HG03066 (cell line): ENCODE results near the gene RNF126.
A peak's percentile ranks its signal among the peaks of the same experiment; 100 is the strongest.

Experiments
- ATAC-seq: cut with Tn5 transposase; IDR thresholded peaks from one replicate; pipeline ENCODE4 v1.9.1; 2021; ENCODE audit warnings: low read depth; ENCODE audit not compliant: unreplicated experiment

The RNF126 gene

DNA sequence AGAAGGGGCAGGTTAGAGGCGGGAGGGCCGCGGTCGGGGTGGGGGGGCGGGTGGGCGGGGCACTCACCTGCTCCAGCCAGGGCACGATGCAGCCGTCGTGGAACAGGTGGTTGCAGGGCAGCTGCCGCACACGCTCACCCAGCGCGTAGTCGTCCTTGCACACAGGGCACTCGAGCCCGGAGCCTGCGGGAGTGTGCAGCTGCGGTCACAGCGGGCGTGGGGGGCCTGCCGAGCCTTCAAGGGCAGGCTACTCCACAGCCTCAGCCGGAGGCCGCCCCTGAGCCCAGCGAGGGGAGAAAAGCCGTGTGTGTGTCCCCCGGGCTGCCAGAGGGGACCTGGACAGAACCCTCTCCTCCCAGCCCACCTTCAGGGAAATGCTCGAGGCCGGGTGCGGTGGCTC is 14.7 kb downstream of the RNF126 start:
- no peak for ATAC-seq

DNA sequence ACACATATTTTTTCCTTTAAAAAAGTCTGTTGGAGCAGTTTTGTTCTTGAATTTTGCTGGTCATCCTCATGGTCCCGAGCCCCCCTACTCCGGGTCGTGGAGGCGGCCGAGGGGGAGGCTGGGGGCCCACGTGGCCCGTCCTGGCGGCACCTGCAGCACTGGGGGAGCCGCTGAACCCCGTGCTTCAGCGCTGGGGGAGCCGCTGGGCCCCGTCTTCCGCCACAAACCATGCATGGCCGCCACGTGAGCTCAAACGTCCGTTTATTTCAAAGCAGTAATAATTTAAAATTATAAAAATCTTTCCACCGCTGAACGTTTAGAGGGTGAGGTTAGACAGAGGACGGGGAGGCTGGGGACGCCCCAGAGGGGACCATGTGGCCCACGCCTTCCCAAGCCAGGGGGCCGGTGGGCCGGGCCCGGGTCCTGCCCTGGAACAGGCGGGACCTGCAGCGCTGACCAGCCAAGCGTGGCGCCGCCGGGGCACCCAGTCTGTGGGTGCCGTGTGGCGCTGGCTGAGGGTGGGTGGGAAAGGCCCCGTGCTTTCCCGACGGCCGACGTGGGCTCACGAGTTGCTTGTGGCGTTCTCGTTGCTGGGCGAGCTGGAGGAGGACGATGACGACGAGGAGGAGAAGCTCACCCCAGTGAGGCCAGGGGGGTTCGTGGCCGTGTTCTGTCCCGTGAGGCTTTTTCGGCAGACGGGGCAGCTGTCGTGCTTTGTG is 15.3 kb downstream of the RNF126 start:
- ATAC-seq = no peak

DNA sequence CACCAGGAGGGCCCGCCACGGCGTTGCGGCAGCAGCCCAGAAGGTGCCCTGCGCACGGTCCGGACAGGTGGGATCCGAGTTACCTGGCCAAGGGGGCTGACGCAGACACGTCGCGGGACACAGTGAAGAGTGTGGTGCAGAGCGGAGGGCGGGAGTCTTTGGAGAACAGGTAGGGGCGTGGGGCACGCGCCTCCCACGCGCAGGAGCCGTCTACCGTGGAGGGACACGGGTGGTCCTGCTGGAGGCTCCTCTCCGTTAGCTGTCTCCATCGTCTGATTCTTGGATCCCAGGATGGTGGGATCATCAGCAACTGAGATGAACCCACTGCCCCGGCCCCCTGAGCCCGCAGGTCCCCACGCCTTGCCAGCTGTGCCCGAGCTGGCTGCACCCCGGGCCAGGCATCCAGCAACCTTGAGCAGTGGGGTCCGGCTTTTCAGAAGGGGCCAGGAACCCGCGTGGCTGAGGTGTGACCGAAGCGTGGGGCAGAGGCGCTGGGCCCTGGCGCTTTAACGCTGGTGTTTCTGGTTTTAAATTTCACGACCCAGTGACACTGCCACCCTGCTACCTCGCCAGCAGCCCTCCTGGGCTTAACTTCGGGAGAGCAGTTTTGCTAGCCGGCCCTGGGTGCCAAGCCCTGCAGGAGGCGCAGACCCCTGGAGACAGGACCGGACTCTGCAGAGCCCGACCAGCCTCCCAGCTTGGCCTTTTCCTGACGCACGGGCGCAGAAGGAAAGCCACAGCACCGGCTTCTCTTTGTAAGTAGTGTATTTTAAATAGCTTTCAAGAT is 16.0 kb downstream of the RNF126 start:
- ATAC-seq = no peak

DNA sequence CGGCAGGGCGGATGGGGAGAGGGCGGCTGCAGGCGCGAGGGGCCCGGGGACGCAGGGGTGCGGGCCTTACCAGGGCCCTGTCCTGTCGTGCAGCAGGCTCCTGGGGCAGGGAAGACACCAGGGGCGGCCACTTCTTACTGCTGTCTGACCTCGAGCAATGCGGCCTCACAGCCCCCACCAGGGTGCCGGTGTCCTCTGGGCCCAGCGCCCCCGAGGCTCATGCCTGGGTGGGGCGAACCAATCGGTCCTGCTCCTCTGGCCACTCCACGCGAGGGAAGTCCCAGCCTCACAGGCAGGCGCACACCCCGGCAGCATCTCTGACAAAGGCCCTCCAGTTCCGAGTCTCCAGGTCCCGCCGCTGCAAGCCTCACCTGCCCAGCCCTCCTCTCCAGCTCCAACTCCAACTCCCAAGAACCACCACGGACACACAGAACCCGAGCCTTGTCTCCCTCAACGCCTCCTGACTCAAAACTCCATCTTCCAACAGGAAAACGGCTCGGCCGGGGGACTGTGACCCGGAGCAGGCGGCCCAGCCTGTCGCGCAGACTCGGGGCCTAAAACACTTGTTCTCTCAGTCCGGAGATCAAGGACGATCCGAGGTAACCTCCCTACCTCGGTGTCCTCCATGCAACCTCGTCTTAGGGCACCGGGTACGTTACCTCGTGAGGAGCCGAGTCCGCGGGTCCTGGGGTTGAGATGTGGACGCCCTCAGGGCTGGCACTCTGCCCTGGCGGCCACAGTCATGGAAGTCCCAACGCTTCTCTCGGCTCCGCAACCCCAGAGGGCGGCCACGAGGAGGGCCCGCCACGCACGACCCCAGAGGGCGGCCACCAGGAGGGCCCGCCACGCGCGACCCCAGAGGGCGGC is 16.9 kb downstream of the RNF126 start:
- ATAC-seq = no peak

DNA sequence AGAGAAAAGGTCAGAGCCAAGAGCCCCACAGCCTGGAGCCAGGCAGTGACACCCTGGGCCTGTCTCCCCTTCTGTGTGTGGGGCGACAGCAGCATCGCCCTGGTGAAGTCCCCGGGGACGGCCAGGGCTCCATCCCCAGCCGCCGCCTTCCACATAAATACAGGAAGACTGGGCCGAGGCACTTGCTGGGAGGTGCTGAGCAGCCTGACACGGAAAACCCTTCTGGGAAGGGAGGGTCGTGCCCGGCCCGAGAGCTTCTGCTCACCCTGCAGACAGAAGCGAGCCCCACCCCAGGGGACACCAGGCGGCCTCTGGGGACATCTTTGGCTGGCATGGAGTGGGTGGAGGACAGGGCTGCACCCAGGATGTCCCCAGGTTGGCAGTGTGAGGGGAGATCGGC is 18.2 kb downstream of the RNF126 start:
- ATAC-seq = no peak

DNA sequence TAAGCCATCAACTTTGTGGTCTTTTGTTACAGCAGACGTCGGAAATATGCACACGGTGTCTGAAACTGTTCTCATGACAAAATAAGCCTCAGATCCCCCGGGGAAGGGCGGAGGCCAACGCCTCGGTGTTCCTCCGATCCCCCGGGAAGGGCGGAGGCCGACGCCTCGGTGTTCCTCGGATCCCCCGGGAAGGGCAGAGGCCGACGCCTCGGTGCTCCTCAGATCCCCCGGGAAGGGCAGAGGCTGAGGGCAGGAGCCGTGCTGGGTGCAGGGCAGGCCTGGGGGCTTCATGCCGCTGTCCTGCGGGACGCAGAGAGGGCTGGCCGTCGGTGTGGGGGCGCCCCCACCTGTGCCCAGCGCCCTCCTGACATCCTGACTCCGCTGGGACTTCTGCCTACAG is 18.7 kb downstream of the RNF126 start:
- ATAC-seq = no peak

DNA sequence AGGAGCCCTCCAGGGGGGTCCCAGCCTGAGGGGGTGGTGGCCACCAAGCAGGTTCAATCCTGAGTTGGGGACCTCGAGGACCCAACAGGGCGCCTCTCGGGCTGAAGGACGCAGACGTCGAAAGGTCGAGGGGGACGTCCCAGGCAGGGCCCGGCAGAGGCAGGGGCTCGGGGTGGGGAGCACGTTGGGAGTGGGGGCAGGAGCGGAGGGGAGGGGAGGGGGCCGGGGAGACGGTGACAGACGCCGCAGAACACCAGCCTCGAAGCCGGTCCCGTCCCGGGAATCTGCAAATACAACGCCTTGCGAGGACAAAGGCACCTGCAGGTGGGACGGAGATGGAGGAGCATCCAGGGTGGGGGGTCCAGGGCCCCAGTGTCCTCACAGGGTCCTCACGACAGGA is 19.3 kb downstream of the RNF126 start:
- no peak for ATAC-seq

DNA sequence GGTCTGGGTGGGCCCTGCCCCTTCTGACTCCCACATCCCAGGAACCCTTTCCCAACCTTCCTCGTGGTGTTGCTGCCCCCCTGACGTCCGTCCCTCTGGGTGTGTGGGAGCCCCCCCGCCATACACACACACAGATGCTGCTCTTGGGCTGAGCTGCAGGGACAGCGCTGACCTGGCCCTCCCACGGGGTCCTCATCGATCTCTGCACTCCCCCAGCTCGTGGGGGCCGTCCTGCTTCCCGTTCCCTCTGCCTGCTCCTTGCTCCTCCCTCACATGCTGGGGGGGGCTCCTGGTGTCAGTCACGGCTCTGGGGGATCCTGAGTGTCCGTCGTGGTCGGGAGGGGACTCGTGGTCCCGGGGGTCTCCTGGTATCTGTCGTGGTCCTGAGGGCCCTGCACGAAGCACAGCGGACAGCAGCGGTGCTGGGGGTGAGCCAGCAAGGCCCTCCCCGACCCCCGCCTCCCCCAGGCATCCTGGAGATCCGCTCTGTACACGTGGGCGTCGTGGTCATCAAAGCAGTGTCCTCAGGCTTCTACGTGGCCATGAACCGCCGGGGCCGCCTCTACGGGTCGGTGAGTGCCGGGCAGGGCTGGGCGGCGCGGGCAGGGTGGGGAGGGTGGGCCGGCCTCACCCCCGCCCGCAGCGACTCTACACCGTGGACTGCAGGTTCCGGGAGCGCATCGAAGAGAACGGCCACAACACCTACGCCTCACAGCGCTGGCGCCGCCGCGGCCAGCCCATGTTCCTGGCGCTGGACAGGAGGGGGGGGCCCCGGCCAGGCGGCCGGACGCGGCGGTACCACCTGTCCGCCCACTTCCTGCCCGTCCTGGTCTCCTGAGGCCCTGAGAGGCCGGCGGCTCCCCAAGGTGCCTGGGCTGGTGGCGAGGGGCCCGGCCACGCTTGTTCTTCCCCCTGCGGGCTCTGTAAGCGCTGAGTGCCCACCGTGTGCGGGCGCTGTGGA is 20.0 kb downstream of the RNF126 start:
- no peak for ATAC-seq

DNA sequence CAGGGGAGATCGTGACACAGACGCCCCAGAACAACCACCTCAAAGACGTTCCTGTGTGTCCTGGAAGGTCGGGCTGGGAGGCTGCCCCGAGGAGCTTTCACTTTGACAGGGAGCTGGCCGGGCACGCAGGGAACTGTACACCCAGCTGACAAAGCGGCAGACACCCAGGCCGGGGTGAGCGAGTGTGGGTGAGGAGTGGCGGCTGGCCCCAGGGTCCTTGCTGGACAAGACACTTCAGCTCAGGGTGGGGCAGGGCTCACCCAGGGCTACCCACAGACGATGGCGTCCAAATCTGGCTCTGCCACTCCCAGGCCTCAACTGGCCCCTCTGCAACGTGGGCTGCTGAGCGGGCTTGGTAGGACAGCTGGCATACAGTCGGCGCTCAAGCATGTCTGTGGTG is 21.3 kb downstream of the RNF126 start:
- no peak for ATAC-seq

DNA sequence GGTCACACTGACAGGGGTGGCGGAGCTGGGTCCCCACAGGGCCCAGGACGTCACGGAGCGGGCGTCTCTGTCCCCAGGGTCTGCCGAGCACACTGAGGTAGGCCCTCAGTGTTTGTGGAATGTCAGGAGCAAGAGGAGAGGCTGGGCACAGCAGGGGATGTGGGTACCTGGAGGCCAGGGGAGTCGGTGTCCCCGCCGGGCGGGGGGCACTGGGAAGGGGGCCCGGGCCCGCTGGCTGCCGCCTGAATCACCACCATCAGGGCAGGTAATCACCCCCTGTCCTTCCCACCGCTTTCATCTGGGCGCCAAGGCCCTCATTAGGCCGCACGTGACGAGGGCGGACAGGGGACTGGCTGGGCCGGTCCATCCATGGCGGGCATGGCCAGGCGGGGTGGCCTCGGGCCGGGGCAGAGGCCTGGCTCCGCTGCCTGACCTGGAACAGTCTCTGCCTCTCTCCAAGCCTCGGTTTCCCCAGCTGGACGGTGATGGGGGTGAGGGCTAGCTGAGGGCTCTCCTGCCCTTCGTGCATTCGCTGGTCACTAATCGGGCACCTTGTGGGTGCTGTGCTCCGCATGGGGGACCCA is 22.3 kb downstream of the RNF126 start:
- no peak for ATAC-seq

DNA sequence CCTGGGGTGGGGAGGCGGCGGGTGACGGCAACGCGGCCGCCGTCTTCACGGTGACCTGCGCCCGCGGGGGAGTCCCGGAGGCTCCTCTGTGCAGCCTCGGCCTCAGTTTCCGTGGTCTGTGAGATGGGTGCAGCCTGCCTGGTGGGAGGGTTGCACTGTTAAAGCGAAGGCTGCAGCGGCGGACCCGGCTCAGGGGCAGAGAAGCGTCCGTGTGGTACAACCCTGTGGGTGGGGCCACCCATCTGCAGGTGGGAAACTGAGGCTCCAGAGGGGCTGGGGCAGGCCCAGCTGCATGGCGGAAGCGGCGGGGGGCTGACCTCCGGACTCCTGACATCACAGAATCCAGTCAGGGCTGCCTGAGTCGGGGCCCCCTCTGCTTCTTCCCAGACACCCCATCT is 22.9 kb downstream of the RNF126 start:
- no peak for ATAC-seq

DNA sequence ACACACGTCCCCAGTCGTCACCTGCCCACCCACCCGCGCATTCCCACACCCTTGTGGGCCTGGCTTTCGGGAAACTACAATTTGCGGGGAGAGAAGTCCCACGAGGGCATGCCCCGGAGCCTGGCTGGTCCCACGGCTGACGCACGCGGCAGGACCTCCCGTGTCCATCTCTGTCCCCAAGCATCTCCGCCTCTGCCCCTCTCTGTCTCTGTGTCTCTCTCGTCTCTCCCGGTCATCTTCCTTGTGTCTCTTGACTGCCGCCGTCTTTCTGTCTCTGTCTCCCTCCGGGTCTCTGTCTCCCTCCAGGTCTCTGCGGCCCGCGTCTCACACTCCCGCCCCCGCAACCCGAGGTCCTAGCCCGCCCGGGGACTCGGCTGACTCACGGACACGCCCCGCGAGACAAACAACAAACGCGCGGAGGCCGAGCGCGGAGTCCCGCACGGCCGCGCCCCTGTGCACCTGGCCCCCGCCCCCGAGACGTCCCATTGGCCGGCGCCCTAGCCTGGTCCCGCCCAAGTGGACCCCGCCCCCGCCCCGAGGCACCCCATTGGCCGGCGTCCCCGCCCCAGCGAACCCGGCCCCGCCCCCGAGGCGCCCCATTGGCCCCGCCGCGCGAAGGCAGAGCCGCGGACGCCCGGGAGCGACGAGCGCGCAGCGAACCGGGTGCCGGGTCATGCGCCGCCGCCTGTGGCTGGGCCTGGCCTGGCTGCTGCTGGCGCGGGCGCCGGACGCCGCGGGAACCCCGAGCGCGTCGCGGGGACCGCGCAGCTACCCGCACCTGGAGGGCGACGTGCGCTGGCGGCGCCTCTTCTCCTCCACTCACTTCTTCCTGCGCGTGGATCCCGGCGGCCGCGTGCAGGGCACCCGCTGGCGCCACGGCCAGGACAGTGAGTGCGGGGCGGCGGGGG is 23.5 kb downstream of the RNF126 start, which contains the start of gene FGF22:
Gene FGF22 (plus strand): TSS at position 627 of the 908 bp plus-strand sequence. CDS start 47 bp downstream, at position 674.
- no peak for ATAC-seq

DNA sequence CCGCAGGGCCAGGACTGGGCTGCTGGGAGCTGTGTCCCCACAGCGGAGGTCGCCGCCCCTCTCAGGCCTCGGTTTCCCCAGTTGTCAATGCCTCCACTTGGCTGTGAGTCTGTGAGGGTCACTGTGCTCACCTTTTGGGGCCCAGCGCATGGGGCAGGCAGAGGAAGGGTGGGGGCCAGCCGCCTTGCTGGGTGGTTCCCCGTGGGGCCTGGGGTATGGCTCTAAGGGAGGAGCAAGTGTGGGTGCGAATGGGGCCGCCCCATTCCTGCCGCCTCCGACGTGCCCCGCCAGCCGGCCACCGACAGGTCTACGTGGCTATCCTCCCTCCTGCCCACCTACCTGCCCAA is 24.1 kb downstream of the RNF126 start:
- no peak for ATAC-seq

DNA sequence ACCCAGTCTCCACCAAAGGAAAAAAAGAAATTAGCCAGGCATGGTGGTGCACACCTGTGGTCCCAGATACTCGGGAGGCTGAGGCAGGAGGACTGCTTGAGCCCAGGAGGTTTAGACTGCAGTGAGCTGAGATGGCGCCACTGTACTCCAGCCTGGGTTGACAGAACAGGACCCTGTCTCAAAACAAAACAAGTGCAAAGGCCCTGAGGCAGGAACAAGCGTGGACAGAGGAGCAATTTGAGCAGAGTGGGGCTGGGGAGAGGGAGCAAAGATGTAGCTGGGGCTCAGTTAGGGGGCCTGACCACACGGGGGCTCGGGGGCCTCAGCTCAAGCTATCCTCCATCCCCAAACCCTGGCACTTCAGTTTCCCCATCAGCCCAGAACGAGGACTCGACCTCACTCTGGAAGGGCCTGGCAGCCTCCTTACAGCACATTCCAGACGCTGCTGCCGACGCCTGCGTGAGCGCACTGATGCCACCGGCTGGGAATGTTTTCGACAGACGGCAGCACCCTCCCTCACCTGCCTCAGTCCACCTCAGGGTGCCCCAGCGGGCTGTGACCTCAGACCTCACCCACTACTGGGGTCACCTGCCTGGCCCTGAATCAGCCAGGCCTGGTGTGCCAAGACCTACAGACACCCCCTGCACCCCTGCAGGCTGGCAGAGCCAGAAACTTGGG is 27.9 kb downstream of the RNF126 start:
- no peak for ATAC-seq

DNA sequence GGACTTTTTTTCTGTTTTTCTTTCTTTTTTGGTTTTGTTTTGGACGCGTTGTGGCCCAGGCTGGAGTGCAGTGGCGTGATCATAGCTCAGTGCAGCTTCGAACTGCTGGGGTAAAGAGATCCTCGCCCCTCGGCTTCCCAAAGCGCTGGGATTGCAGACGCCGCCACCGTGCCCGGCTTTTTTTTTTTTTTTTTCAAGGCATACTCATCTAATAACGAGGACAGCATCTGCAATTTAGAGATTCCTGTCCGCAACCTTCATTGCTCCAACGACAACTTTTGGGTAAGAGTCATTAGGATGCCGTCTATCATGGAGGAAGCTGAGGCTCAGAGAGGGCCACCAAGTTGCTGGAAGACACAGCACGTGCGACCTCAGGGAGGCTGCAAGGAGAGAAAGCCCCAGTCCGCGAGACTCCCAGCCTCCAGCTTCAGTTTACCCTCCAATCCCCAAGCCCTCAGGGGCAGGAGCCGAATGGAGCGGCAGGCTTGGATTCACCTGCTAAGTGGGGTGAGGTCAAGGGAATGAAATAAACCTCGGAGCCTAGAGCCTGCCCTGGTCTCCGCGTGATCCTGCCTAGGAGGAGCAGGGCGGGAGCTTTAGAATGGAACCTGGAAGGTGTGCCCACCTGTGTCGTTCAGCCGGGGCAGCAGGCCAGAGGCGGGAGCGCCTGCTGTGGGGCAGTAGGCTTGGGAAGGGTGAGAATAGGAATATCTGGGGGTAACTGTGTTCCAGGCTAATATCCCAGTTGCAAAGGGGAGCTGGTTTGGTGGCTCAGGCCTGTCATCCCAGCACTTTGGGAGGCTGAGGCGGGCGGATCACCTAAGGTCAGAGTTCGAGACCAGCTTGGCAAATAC is 29.0 kb downstream of the RNF126 start:
- ATAC-seq = no peak

DNA sequence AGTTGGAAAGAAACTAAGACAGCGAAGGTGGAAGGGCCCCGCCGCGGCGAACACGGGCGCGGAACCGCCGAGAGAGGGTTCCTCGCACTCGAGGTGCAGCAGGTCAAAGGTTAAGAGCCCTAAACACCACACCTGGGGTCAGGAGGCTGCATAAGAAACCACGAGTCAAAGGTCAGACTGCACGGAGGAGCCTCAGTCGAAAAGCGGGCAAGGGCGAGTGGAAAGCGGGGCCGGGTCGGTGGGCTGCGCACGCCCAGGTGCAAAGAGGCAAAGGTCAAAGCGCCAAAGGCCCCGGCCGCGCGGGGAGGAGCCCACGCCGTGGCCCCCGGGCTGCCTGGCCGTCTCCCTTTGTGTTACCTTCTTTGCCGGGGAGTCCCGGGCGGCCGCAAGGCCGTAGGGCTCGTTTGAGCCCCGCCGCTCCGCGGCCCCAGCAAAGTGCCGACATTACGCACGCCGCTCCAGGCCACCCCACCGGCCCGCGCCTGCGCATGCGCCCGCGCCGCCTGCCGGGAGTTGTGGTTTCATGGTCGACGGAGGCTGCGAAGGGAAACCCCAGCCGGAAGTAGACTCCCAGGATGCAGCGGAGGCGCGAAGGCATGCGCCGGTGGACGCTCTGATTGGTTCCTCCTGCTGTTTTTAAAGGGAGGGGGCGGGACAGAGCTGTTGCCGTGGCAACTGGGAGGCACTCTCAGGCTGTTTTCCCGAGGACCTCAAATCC is 29.8 kb downstream of the RNF126 start, which contains the start of gene POLRMT:
Gene POLRMT (minus strand): TSS at position 470 of the 718 bp plus-strand sequence. CDS start 25 bp downstream, at position 445.
- ATAC-seq = peak; percentile 79
